Spleen (tissue), 11 donors: ENCODE results near the gene C3orf52. TPM values are rescaled to one million over a fixed set of nuclear protein-coding genes. Genes with fewer than 3 reads are reported as not detected.

ENCODE experiments used
- DNase-seq: peaks from one replicate; pipeline ENCODE4 v3.0.0-alpha.2; 2020
- H3K27ac ChIP-seq, 8 donors: fragments of 200-600 bp; sonication (generic) in 7 of 8; 1 replicate in 4 of 8; 2 replicates in 4 of 8; pipeline versions ENCODE4 v1.5.0 to v1.8.0; 2016 to 2021; ENCODE audit warnings: inconsistent platforms in 4 of 8, mild to moderate bottlenecking in 4 of 8, moderate library complexity in 1 of 8
- H3K27me3 ChIP-seq, 7 donors: fragments of 200-600 bp; sonication (generic) in 6 of 7; replicated peaks in 1 of 7; 1 replicate in 4 of 7; 2 replicates in 3 of 7; pipeline versions ENCODE4 v1.5.0 to v1.8.0; 2016 to 2021; ENCODE audit warnings: inconsistent platforms in 3 of 7, mild to moderate bottlenecking in 1 of 7
- H3K36me3 ChIP-seq, 6 donors: fragments of 200-600 bp; sonication (generic) in 5 of 6; 1 replicate in 4 of 6; 2 replicates in 2 of 6; pipeline versions ENCODE4 v1.5.0 to v1.8.0; 2016 to 2021; ENCODE audit warnings: inconsistent platforms in 2 of 6
- H3K4me1 ChIP-seq, 6 donors: fragments of 200-600 bp; sonication (generic) in 5 of 6; 1 replicate in 3 of 6; 2 replicates in 3 of 6; pipeline versions ENCODE4 v1.5.0 to v1.8.0; 2016 to 2021; ENCODE audit warnings: inconsistent platforms in 3 of 6
- H3K4me3 ChIP-seq, 8 donors: fragments of 200-600 bp; sonication (generic) in 7 of 8; 1 replicate in 4 of 8; 2 replicates in 4 of 8; pipeline versions ENCODE4 v1.5.0 to v1.8.0; 2016 to 2021; ENCODE audit warnings: inconsistent platforms in 4 of 8, mild to moderate bottlenecking in 4 of 8, moderate library complexity in 2 of 8
- H3K9me3 ChIP-seq, 8 donors: fragments of 200-600 bp; sonication (generic) in 7 of 8; 1 replicate in 4 of 8; 2 replicates in 4 of 8; pipeline versions ENCODE4 v1.5.0 to v1.8.0; 2016 to 2021; ENCODE audit warnings: inconsistent platforms in 4 of 8
- CTCF ChIP-seq, 11 experiments: fragments of 200-600 bp in 7 of 11; fragments of 450-650 bp in 4 of 11; sonication (generic) in 4 of 11; IDR thresholded peaks in 8 of 11; conservative IDR thresholded peaks in 3 of 11; 1 replicate in 7 of 11; 2 replicates in 4 of 11; pipeline versions ENCODE4 v1.4.0 to v1.8.0; 2016 to 2021; ENCODE audit warnings: antibody characterized with exemption in 11 of 11, inconsistent platforms in 4 of 11, mild to moderate bottlenecking in 1 of 11
- POLR2A ChIP-seq, 3 donors: fragments of 450-650 bp; IDR thresholded peaks; one replicate each; pipeline ENCODE4 v1.5.1; 2017; ENCODE audit warnings: antibody characterized with exemption in 3 of 3, mild to moderate bottlenecking in 1 of 3
- POLR2AphosphoS5 ChIP-seq, 3 donors: sonication (generic); formaldehyde crosslinking; IDR thresholded peaks; one replicate each; pipeline ENCODE4 v1.5.1; 2017; ENCODE audit warnings: antibody characterized with exemption in 3 of 3
- WGBS, 5 donors: extraction: QIAGEN DNeasy Blood & Tissue Kit in 3 of 5; methylation state at CpG; one replicate each; pipeline versions ENCODE4 v1.1.5 to v1.1.7; 2013 to 2018; 5-methylcytosine and 5-hydroxymethylcytosine counted together
- intact Hi-C: fragments of 100-400 bp; cut with DNase I; formaldehyde crosslinking; loops from one replicate; pipeline ENCODE4 v1.15.0; 2023; ENCODE audit warnings: low total_unique reads
- polyA plus RNA-seq, 3 donors: library from polyadenylated mRNA; stranded (reverse); fragments of 200-250 nt; gene quantifications; one replicate each; pipeline ENCODE4 v1.2.1, GENCODE V29; 2013
- total RNA-seq, 7 donors: library from RNA; depleted of rRNA in 3 of 7; stranded (reverse); fragments of >200 nt in 3 of 7; fragmentation: NEBNext Ultra II Directional in 4 of 7; extraction: Animal tissue kit (Norgen Biotek cat#: 25700) in 4 of 7; gene quantifications; one replicate each; pipeline versions ENCODE4 v1.1.0 to v1.2.1, GENCODE V29; 2016 to 2021
- donor health status: healthy with polysubstance abuse.
- donor health status: DM: no; HTN: no; CAD: no; lungs with moderate emphysema.
- donor health status: DM: no; HTN: no; CAD: no.
- donor health status: Bipolar disorder and iron deficiency.
- donor health status: healthy.
- donor health status: DM: no; HTN: no; CAD: no.
- donor health status: DM: yes; HTN: yes; CAD: no.

Gene C3orf52
- total and polyA plus RNA-seq, 10 donors, result 0.26 to 3.9 (median 0.99) TPM

DNA sequence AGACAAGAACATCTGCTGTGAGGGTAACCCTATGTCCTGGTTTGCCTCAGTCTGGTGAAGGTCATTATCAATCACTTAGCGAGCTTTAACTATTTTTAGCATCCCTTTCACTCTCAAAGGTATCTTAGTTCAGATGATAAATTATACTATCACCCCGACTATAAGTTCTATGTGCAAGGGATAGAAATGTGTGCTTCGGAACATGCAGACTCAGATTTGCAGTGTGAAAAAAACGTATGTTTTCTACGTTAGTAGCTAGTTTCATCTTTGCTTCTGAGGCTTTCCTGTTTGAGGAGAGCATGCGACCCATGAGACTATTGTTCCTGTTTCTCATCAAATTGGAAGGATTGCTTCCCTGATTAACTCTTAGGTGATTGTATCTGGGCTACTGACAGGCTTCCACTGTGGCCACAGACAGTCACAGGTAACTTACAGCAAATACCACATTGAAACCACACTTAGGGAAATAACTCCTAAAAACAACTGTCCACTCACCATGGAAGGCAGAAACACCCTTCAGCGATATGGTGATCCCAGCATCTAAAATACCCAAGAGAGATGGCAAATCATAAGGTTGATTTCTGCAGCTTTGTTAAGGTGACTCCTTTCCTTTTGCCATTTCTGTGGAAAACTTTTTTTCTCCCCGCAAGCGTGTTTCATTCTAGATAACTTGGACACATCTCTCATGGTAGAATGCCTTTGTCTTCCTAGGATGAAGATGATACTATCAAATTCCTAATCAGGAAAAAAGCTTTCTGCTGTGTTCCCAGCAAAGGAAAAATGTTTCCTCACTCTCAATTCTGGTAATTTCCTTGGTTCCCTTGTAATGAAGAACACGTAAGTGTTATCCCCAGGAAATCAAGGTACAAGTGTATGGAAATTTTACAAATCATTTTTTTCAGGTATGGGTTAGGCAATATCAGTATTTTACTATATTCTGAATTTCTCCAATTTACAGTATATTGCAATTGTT lies 41.6 kb downstream of the C3orf52 start:
- Histone ChIP-seq H3K4me3 (peak overlapping the region in 2 of 8 donors; percentile 11 to 53), H3K27ac (peak overlapping the region in 5 of 8 donors; percentile 30 to 79 (median 62)), H3K36me3 (peaks cover 0 to 28% (median 0%) of the 10 kb centered on the region in 6 donors), H3K9me3 (no peaks in the 10 kb centered on the region), H3K4me1 (peaks cover 15 to 84% (median 43%) of the 10 kb centered on the region in 6 donors), H3K27me3 (no peaks in the 10 kb centered on the region)
- WGBS, 5 donors, result 41 to 49% (median 42%) methylated on average over 10 of the region's 10 CpGs
- no peak for TF ChIP-seq POLR2AphosphoS5 (IDR thresholded peaks at IDR 0.05)
- no peak for TF ChIP-seq POLR2A (IDR thresholded peaks at IDR 0.05)
- no peak for TF ChIP-seq CTCF (IDR thresholded peaks at IDR 0.05 in 8 of 11, conservative IDR thresholded peaks at IDR 0.05 in 3 of 11)
- intact Hi-C loops, result no loop called here
- no peak for DNase-seq

GRCh38 chr3:112128843-112129727 lies 42.9 kb downstream of the C3orf52 start:
- peak overlapping the region in 6 of 8 donors; percentile 6 to 79 (median 48) for H3K27ac ChIP-seq
- H3K4me1 ChIP-seq, result peaks cover 15 to 97% (median 51%) of the 10 kb centered on the region in 6 donors
- peak; percentile 83 for DNase-seq

DNA sequence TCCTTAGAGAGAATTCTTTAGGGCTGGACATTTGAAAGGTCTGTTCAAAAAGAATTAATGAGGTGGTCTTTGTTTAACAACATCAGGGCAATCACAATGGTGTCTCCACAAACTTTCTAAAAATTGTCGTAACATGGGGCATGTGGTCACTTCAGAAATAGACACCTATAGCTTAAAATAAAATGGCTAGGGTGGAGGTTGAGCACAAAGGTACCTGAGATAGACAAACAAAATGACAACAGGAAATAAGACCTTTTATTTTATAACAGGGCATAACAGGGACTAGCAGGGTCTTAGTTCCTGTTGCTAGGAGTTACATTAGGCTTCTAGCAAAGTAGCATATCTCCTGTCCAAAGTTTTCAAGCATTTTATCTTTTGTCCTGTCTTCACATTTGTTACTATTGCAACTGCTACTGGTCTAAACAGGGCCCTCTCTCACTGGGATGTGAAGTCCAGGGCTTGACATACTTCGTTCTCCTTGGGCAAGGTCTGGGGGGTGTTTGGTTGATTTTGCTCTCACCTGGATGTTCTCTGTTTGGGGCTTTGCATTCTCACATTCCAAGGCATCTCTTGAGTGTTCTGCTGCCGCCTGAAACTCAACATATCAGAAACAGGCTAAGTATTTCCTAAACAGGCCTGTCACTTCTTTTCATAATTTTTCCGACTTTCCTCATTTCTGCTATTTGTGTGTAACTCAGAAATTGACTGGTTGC lies 43.9 kb downstream of the C3orf52 start:
- H3K36me3 ChIP-seq, result peaks cover 0 to 7% (median 0%) of the 10 kb centered on the region in 6 donors
- peaks cover 15 to 100% (median 51%) of the 10 kb centered on the region in 6 donors for H3K4me1 ChIP-seq
- WGBS, 5 donors, result 73 to 80% (median 74%) methylated on average over 4 of the region's 4 CpGs
- H3K27ac ChIP-seq, result peak overlapping the region in 5 of 8 donors; percentile 6 to 79 (median 62)
- H3K27me3 ChIP-seq, result no peaks in the 10 kb centered on the region
- H3K9me3 ChIP-seq, result no peaks in the 10 kb centered on the region
- no peak for DNase-seq
- peak overlapping the region in 1 of 8 donors; percentile 65 for H3K4me3 ChIP-seq
- TF ChIP-seq CTCF (IDR thresholded peaks at IDR 0.05 in 8 of 11, conservative IDR thresholded peaks at IDR 0.05 in 3 of 11), result no peak
- intact Hi-C loops, result no loop called here

More at GRCh38 chr3:112128843-112129727, 42.9 kb downstream of the C3orf52 start:
- 45 to 53% (median 52%) methylated on average over 7 of the region's 7 CpGs for WGBS, 5 donors
- intact Hi-C loops, result no loop called here
- peaks cover 0 to 17% (median 0%) of the 10 kb centered on the region in 6 donors for H3K36me3 ChIP-seq
- no peaks in the 10 kb centered on the region for H3K9me3 ChIP-seq
- H3K4me3 ChIP-seq, result no peak overlapping the region
- no peak for TF ChIP-seq CTCF (IDR thresholded peaks at IDR 0.05 in 8 of 11, conservative IDR thresholded peaks at IDR 0.05 in 3 of 11)
- no peaks in the 10 kb centered on the region for H3K27me3 ChIP-seq
